GM12873 (cell line): ENCODE results near the gene CCDC6.

ENCODE experiments used
- CTCF ChIP-seq: IDR thresholded peaks from 2 replicates; pipeline ENCODE4 v1.5.1; 2012; ENCODE audit warnings: low read depth, mild to moderate bottlenecking, moderate library complexity, low read length, control low read depth; ENCODE audit not compliant: insufficient read depth; ENCODE audit errors: missing control alignments

Gene CCDC6

GRCh38 chr10:59856104-59856503 is 50.3 kb downstream of the CCDC6 start:
- TF ChIP-seq CTCF: no peak

- no peak for TF ChIP-seq CTCF
Measured at GRCh38 chr10:59854571-59854970, 51.8 kb downstream of the CCDC6 start.

DNA sequence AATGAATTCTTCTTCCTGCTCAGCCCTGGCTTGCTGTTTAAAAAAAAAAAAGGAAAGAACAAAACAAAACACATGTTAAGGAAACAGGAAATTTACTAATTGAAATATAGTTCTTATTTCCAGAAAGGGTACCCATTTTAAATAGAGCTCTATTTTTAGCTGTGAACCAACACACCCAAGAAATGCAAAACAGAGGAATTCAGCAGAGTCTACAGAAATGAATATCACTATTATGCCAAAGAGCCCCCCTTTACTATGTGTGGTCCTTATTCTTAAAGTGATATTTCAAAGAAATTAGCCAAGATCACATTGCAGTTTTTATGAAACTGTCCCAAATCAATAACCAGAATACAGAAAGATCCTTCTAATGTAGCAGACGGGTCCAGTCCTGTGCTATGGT is 53.7 kb downstream of the CCDC6 start:
- TF ChIP-seq CTCF: no peak

DNA sequence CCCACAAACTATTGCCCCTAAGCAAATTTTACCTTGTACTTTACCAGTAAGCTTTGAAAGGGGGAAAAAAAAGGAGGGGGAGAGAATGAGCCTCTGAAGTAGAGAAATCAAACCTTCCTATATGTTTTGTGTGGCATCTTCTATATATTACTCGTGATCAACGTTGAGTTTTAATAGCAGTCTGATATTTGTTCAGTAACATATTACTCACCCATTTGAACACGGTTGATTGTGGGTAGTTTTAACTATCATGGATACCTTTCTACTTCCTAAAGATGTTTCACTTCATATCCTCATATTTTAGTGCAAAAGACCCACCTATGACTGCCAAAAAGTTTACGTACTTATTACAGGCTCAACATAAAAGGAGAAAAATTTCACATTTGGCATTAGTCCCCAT is 54.5 kb downstream of the CCDC6 start:
- no peak for TF ChIP-seq CTCF

GRCh38 chr10:59847888-59848287 is 58.5 kb downstream of the CCDC6 start:
- TF ChIP-seq CTCF: no peak

- no peak for TF ChIP-seq CTCF
Measured at GRCh38 chr10:59847326-59847725, 59.0 kb downstream of the CCDC6 start.

DNA sequence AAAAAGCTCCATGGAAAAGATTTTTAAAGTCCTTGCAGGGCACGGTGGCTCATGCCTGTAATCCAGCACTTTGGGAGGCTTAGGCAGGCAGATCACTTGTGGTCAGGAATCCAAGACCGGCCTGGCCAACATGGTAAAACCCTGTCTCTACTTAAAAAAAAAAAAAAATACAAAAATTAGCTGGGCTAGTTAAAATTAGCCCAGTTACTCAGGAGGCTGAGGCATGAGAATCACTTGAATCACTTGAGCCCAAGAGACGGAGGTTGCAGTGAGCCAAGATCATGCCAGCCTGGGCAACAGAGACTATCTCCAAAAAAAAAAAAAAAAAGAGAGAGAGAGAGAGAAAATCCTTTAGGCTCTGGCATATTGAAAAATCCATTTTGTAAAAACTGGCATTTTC is 61.9 kb downstream of the CCDC6 start:
- TF ChIP-seq CTCF: no peak

GRCh38 chr10:59843748-59844147 is 62.6 kb downstream of the CCDC6 start:
- TF ChIP-seq CTCF: no peak
